Measurements from ENCODE around the gene DUSP10. TPM values are rescaled to one million over a fixed set of nuclear protein-coding genes. Genes with fewer than 3 reads are reported as not detected.

DUSP10 gene
- total RNA-seq, 2 experiments from 2014 or later = 2.6 to 4.4 TPM

DNA sequence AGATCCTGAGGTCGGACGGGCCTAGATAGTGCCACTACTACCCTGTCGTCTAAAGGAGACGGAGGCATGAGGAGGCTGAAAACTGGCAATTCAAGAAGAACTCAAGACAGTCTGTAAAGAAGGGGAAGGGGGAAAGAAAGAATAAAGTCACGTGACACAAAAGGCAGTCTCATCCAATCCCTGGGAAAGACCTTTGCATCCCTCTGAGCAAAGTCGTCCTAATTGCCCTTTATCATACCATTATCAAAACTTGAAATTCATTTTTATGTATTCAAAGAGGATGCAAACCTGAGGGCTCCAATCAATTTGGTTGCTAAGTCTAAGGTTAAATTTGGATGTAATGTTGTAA is 2.2 kb downstream of the DUSP10 start:
- BruUV-seq (replicated peaks) = no TSS peak
- no peak overlapping the region for H3K4me3 ChIP-seq (ENCODE audit: low read depth, low read length, poor library complexity, severe bottlenecking)
- DNase-seq (ENCODE audit: low spot score) = no peak
- POLR2A ChIA-PET = interaction anchor here (1.1 kb wide), 1 partner anchor 12 kb away, joined by 3 read pairs; no protein-coding TSS in a partner anchor
- H3K9me3 ChIP-seq (ENCODE audit: low read length) = no peaks in the 10 kb centered on the region
- no peaks in the 10 kb centered on the region for H3K9me2 ChIP-seq (ENCODE audit: insufficient read depth, low read length)
- no peaks in the 10 kb centered on the region for H4K20me1 ChIP-seq (ENCODE audit: insufficient read depth, low read length)
- TF ChIP-seq, protein P1, sequence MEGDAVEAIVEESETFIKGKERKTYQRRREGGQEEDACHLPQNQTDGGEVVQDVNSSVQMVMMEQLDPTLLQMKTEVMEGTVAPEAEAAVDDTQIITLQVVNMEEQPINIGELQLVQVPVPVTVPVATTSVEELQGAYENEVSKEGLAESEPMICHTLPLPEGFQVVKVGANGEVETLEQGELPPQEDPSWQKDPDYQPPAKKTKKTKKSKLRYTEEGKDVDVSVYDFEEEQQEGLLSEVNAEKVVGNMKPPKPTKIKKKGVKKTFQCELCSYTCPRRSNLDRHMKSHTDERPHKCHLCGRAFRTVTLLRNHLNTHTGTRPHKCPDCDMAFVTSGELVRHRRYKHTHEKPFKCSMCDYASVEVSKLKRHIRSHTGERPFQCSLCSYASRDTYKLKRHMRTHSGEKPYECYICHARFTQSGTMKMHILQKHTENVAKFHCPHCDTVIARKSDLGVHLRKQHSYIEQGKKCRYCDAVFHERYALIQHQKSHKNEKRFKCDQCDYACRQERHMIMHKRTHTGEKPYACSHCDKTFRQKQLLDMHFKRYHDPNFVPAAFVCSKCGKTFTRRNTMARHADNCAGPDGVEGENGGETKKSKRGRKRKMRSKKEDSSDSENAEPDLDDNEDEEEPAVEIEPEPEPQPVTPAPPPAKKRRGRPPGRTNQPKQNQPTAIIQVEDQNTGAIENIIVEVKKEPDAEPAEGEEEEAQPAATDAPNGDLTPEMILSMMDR (conservative IDR thresholded peaks at IDR 0.05; ENCODE audit: low read length) = no peak
- no peak for TF ChIP-seq EZH2phosphoT487 (IDR thresholded peaks at IDR 0.05; ENCODE audit: borderline replicate concordance, low read depth, low read length)
- H3K4me1 ChIP-seq (ENCODE audit: insufficient read depth, low read length, poor library complexity, severe bottlenecking) = peaks cover 17% of the 10 kb centered on the region
- H3K36me3 ChIP-seq (ENCODE audit: insufficient read depth, low read length) = no peaks in the 10 kb centered on the region
- intact Hi-C loops (cut with micrococcal nuclease; ENCODE audit: unreplicated experiment) = loop anchor here (5.0 kb wide), 1 partner anchor 973 kb away; the partner anchor contains the start of genes AIDA and BROX
- H2AFZ ChIP-seq (ENCODE audit: low read length) = no peak overlapping the region
- H3K4me2 ChIP-seq (ENCODE audit: low read length) = peak overlapping the region; percentile 96; the same call in 1 of the 2 replicates
- CTCF ChIA-PET (ENCODE audit: unreplicated experiment) = no interaction called here
- no peak overlapping the region for H3K27ac ChIP-seq (ENCODE audit: low read depth, low read length, poor library complexity, severe bottlenecking)
- no peaks in the 10 kb centered on the region for H3K79me2 ChIP-seq (ENCODE audit: insufficient read depth, low read depth, low read length)

- Histone ChIP-seq H3K79me2 (ENCODE audit: insufficient read depth, low read depth, low read length) (no peaks in the 10 kb centered on the region), H4K20me1 (ENCODE audit: insufficient read depth, low read length) (no peaks in the 10 kb centered on the region), H3K9me2 (ENCODE audit: insufficient read depth, low read length) (no peaks in the 10 kb centered on the region), H3K4me1 (ENCODE audit: insufficient read depth, low read length, poor library complexity, severe bottlenecking) (peaks cover 17% of the 10 kb centered on the region), H3K36me3 (ENCODE audit: insufficient read depth, low read length) (no peaks in the 10 kb centered on the region), H3K27ac (ENCODE audit: low read depth, low read length, poor library complexity, severe bottlenecking) (no peak overlapping the region), H3K9me3 (ENCODE audit: low read length) (no peaks in the 10 kb centered on the region), H3K4me2 (ENCODE audit: low read length) (no peak overlapping the region), H2AFZ (ENCODE audit: low read length) (no peak overlapping the region), H3K4me3 (ENCODE audit: low read depth, low read length, poor library complexity, severe bottlenecking) (no peak overlapping the region)
- intact Hi-C loops (cut with micrococcal nuclease; ENCODE audit: unreplicated experiment) = no loop called here
- POLR2A ChIA-PET = no interaction called here
- CTCF ChIA-PET (ENCODE audit: unreplicated experiment) = no interaction called here
- no TSS peak for BruUV-seq (replicated peaks)
- TF ChIP-seq, protein P1 (conservative IDR thresholded peaks at IDR 0.05; ENCODE audit: low read length) = no peak
- no peak for TF ChIP-seq EZH2phosphoT487 (IDR thresholded peaks at IDR 0.05; ENCODE audit: borderline replicate concordance, low read depth, low read length)
- DNase-seq (ENCODE audit: low spot score) = no peak
Observed at GRCh38 chr1:221739018-221739676, 2.7 kb downstream of the DUSP10 start.

GRCh38 chr1:221736714-221737113 is 5.2 kb downstream of the DUSP10 start:
- no peak for DNase-seq (ENCODE audit: low spot score)
- intact Hi-C loops (cut with micrococcal nuclease; ENCODE audit: unreplicated experiment) = no loop called here
- no peaks in the 10 kb centered on the region for H3K79me2 ChIP-seq (ENCODE audit: insufficient read depth, low read depth, low read length)
- TF ChIP-seq, protein P1 (conservative IDR thresholded peaks at IDR 0.05; ENCODE audit: low read length) = no peak
- TF ChIP-seq EZH2phosphoT487 (IDR thresholded peaks at IDR 0.05; ENCODE audit: borderline replicate concordance, low read depth, low read length) = no peak
- H3K27ac ChIP-seq (ENCODE audit: low read depth, low read length, poor library complexity, severe bottlenecking) = no peak overlapping the region
- no peak overlapping the region for H2AFZ ChIP-seq (ENCODE audit: low read length)
- no peaks in the 10 kb centered on the region for H3K36me3 ChIP-seq (ENCODE audit: insufficient read depth, low read length)
- peaks cover 9% of the 10 kb centered on the region for H3K4me1 ChIP-seq (ENCODE audit: insufficient read depth, low read length, poor library complexity, severe bottlenecking)
- H4K20me1 ChIP-seq (ENCODE audit: insufficient read depth, low read length) = no peaks in the 10 kb centered on the region
- no peaks in the 10 kb centered on the region for H3K9me3 ChIP-seq (ENCODE audit: low read length)
- H3K4me2 ChIP-seq (ENCODE audit: low read length) = no peak overlapping the region
- H3K4me3 ChIP-seq (ENCODE audit: low read depth, low read length, poor library complexity, severe bottlenecking) = no peak overlapping the region
- ChIA-PET POLR2A (no interaction called here), CTCF (ENCODE audit: unreplicated experiment) (no interaction called here)
- H3K9me2 ChIP-seq (ENCODE audit: insufficient read depth, low read length) = no peaks in the 10 kb centered on the region
- no TSS peak for BruUV-seq (replicated peaks)

Data from OCI-LY7 (cell line).